Osteocyte (in vitro differentiated cells): ENCODE data around the gene TRO. TPM values are rescaled to one million over a fixed set of nuclear protein-coding genes. Genes with fewer than 3 reads are reported as not detected.

ENCODE experiments used
- DNase-seq: peaks from one replicate; pipeline ENCODE4 v3.0.0; 2021; ENCODE audit warnings: mixed read lengths; ENCODE audit not compliant: unreplicated experiment; ENCODE audit errors: extremely low spot score
- H3K27ac Mint-ChIP-seq: one replicate; pipeline ENCODE4 v1.8.0; 2021; ENCODE audit warnings: mild to moderate bottlenecking, mixed read lengths; ENCODE audit not compliant: unreplicated experiment
- H3K27me3 Mint-ChIP-seq: one replicate; pipeline ENCODE4 v1.8.0; 2021; ENCODE audit warnings: mixed read lengths; ENCODE audit not compliant: unreplicated experiment
- H3K36me3 Mint-ChIP-seq: one replicate; pipeline ENCODE4 v1.8.0; 2021; ENCODE audit warnings: mixed read lengths; ENCODE audit not compliant: unreplicated experiment
- H3K4me1 Mint-ChIP-seq: one replicate; pipeline ENCODE4 v1.8.0; 2021; ENCODE audit warnings: mixed read lengths; ENCODE audit not compliant: unreplicated experiment
- H3K4me3 Mint-ChIP-seq: one replicate; pipeline ENCODE4 v1.8.0; 2021; ENCODE audit warnings: mild to moderate bottlenecking, moderate library complexity, mixed read lengths; ENCODE audit not compliant: unreplicated experiment
- H3K9me3 Mint-ChIP-seq: one replicate; pipeline ENCODE4 v1.8.0; 2021; ENCODE audit warnings: mixed read lengths; ENCODE audit not compliant: unreplicated experiment
- total RNA-seq: library from RNA; stranded (reverse); gene quantifications from 2 replicates; pipeline ENCODE4 v1.2.1, GENCODE V29; 2021
- TF ChIP-seq, protein P1 (sequence below): fragments of 200-600 bp; sonication (generic); IDR thresholded peaks from 2 replicates; pipeline ENCODE4 v1.5.0; 2021; ENCODE audit warnings: antibody characterized with exemption, mild to moderate bottlenecking, moderate library complexity

TRO gene
- total RNA-seq, 1 donor from 2014 or later, result 83.2 TPM

DNA sequence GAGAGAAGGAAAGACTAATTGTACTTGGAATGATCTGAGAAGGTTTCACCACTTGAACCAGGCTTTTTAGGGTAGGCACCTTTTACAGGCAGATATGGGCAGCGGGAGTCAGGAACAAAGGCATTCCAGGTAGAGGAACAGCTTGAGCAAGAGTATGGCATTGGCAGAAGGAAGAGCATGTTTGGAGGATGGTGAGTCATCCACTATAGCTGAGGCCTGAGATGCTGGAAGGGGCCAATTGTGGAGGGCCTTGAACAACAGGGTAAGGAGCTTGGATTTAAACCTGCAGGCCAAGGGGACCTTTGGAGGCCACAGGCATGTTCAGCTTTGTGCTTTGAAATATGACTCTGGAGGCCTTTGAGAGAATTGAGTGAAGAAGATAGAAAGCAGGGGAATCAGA, 41.1 kb downstream of the TRO start:
- DNase-seq, result no peak
- TF ChIP-seq, protein P1, sequence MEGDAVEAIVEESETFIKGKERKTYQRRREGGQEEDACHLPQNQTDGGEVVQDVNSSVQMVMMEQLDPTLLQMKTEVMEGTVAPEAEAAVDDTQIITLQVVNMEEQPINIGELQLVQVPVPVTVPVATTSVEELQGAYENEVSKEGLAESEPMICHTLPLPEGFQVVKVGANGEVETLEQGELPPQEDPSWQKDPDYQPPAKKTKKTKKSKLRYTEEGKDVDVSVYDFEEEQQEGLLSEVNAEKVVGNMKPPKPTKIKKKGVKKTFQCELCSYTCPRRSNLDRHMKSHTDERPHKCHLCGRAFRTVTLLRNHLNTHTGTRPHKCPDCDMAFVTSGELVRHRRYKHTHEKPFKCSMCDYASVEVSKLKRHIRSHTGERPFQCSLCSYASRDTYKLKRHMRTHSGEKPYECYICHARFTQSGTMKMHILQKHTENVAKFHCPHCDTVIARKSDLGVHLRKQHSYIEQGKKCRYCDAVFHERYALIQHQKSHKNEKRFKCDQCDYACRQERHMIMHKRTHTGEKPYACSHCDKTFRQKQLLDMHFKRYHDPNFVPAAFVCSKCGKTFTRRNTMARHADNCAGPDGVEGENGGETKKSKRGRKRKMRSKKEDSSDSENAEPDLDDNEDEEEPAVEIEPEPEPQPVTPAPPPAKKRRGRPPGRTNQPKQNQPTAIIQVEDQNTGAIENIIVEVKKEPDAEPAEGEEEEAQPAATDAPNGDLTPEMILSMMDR, result no peak
- H3K27ac Mint-ChIP-seq, result no peak overlapping the region
- peaks cover 15% of the 10 kb centered on the region for H3K9me3 Mint-ChIP-seq
- no peak overlapping the region for H3K4me3 Mint-ChIP-seq
- H3K4me1 Mint-ChIP-seq, result no peaks in the 10 kb centered on the region
- peaks cover 5% of the 10 kb centered on the region for H3K27me3 Mint-ChIP-seq
- H3K36me3 Mint-ChIP-seq, result no peaks in the 10 kb centered on the region

DNA sequence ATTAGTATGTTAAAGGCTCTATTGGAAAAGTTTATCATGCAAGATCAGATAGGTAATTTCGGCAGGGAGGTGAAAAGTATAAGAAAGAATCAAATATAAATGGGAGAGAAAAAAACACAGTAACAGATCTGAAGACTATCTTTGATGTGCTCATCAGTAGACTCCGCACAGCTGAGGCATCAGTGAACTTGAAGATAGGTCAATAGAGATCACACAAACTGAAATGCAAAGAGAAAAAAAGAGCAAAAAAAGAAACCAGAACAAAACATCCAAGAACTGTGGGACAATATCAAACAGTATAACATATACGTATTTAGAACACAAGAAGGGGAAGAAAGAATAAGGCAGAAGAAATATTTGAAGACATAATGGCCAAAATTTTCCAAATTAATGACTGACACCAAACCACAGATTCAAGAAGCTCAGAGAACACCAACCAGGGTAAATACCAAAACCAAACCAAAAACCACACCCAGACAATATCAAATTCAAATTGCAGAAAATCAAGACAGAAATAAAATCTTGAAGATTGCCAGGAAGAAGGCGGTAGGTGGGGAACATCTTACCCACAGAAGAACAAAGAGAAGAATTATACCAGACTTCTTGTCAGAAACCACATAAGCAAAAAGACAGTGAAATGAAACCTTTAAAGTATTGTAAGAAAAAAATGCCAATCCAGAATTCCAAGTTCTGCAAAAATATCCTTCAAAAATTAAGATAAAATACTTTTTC, 44.3 kb downstream of the TRO start:
- no peaks in the 10 kb centered on the region for H3K4me1 Mint-ChIP-seq
- H3K27ac Mint-ChIP-seq, result no peak overlapping the region
- H3K9me3 Mint-ChIP-seq, result peaks cover 20% of the 10 kb centered on the region
- TF ChIP-seq, protein P1, result no peak
- H3K27me3 Mint-ChIP-seq, result peaks cover 3% of the 10 kb centered on the region
- no peaks in the 10 kb centered on the region for H3K36me3 Mint-ChIP-seq
- DNase-seq, result no peak
- no peak overlapping the region for H3K4me3 Mint-ChIP-seq

DNA sequence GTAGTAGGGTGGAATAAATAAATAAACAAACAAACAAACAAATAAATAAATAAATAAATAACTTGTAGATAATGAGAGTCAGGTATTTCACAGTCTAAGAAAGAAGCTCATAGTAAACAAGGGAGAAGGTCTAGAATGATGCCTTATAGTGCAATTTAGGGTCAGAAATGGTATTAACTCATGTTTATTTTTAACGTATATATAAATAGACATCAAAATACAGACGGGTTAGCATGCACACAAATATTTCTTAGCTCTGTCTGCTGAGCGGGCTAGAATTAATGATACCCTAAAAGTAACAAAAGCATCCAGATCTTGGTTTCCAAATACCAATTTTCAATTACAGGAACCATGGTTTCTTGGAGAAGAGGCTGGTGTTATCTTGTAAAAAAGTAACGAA, 56.8 kb downstream of the TRO start:
- Mint-ChIP-seq H3K4me3 (no peak overlapping the region), H3K36me3 (no peaks in the 10 kb centered on the region), H3K9me3 (peaks cover 21% of the 10 kb centered on the region), H3K4me1 (no peaks in the 10 kb centered on the region), H3K27me3 (peaks cover 12% of the 10 kb centered on the region), H3K27ac (no peak overlapping the region)
- TF ChIP-seq, protein P1, result no peak
- DNase-seq, result no peak

DNA sequence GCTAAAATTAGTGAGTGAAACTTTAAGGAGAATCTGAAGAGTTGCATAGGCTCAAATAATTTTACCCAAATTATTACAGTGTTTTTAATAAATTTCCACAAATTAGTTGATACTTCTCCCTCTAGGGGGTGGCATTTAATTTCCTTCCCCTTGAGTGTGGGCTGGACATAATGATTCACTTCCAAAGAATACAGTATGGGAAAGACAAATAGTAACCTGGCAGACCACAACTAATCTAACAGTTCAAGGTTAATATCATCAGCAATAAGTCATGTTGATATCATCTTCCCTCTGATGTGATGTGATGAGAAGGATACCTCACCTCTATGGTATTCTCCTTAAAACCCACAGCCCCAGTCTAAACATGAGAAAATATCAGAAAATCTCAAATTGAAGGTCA, 57.8 kb downstream of the TRO start:
- H3K4me1 Mint-ChIP-seq, result no peaks in the 10 kb centered on the region

DNA sequence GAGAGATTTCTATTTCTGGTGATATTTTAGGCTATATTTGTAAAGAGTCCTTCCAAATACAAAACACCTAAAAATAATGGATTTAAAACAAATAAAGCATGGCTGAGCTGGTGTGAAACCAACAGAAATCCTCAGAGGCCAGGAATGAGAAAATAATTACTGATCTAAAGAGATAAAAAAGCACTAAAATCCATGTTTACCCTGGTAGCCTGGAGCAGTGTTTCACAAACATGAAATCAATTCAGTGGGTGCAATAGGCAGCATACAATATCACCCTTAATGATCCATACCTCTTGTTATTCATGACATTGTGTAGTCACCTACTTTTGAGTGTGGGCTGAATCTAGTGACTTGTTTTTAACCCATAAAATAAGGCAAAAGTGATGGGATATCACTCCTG, 58.8 kb downstream of the TRO start:
- TF ChIP-seq, protein P1, result no peak
- Mint-ChIP-seq H3K36me3 (no peaks in the 10 kb centered on the region), H3K4me3 (no peak overlapping the region), H3K27ac (no peak overlapping the region), H3K27me3 (peaks cover 12% of the 10 kb centered on the region), H3K9me3 (peaks cover 7% of the 10 kb centered on the region), H3K4me1 (no peaks in the 10 kb centered on the region)
- DNase-seq, result no peak

More for the DNA sequence above, 57.8 kb downstream of the TRO start:
- no peaks in the 10 kb centered on the region for H3K36me3 Mint-ChIP-seq
- no peak overlapping the region for H3K4me3 Mint-ChIP-seq
- peaks cover 12% of the 10 kb centered on the region for H3K27me3 Mint-ChIP-seq
- peaks cover 16% of the 10 kb centered on the region for H3K9me3 Mint-ChIP-seq
- TF ChIP-seq, protein P1, result no peak
- DNase-seq, result no peak
- H3K27ac Mint-ChIP-seq, result no peak overlapping the region
